Measurements from ENCODE around the gene MICU1.

DNA sequence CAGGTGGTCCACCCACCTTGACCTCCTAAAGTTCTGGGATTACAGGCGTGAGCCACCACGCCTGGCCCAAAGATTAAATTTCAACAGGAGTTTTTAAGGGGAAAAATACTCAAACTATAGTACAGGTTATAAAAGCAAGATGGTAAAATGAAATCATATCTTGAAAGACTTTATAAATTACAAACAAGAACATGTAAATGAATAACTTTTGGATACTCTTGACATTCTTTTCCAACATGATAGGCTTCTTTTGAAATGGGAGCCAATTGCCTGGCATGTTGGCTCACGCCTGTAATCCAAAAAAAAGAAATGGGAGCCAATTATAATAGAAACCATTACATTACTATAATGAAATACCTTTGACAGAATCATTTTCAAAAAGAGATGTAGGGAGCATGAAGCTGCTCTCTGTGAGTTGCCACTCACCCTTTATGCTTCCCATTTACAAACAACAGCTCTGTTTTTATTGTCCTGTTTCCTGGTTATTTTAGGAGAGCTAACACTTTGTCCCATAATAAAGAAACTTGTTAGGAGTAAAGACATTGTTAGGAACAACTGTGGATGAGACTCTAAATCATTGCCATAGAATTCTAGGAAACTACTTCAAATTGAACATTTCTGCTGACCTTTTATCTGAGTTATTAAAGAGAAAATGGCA, 41.5 kb upstream of the MICU1 start:
- TF ChIP-seq GATA3 (IDR thresholded peaks at IDR 0.05; ENCODE audit: low read depth, low read length) (no peak), GATA2 (IDR thresholded peaks at IDR 0.05; ENCODE audit: low read depth, low read length) (no peak)

Measured in SH-SY5Y (cell line).